CD4-positive, alpha-beta T cell treated with Interferon alpha-2 for 1 hour (primary cell): ENCODE data around the gene H2BK1.

Source experiments
- DNase-seq, 2 donors: peaks; one replicate each; pipeline ENCODE4 v3.0.0-alpha.2; 2020 to 2022

The H2BK1 gene

DNA sequence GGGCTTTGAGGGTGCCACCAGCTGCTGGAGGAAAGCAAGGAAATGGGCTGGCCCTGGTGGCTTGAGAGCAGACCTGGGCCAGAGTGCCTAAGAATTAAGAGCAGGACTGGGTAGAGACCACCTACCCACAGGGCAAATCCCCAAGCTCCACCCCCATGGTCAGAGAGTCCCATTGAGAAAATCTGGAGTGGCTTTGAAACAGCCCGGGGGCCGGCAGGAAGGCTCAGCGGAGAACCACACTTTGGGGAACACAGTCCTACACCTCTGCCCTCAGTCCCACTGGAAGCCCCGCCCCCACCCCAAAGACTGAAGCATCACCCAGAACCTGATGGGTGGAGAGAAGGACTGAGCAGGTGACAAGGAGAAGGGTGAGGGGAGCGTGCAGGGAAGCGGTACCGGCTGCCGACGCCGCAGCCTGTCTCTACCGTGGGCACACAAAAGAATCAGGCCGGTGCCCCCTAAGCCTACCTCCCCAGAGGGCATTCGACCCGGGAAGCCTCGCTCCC, 34.6 kb upstream of the H2BK1 start:
- no peak for DNase-seq

DNA sequence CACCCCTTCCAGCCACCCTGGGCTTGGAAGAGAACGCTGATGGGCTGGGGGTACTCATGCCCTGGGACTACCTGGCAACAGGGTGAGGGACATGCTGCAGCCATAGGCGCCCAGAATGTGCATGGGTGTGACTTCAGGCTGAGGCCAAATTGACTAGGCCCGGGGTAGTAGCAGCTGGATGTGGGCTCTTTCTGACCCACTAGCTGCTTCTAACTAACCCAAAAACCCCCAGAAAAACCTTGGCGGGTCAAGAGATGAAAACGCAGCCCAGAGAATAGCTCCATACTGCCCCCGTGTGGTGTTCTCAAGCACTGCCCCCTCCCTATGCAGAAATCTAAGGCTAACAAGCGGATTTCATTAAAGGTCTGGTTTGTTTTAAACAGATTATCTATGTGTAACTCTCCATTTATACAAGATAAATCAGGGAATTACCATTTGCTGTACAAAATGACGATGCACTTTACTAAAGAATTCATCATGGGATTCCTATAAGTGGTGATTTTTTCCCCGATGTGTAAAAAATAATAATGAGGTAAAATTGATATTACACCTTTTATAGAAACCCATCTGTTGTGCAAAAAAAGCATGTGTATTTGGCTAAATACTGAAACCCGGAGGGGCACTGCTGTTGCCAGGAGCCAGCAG, 34.0 kb upstream of the H2BK1 start:
- DNase-seq: peak; percentile 59 to 77

- DNase-seq: peak; percentile 39 to 80
Measured at GRCh38 chr7:151243408-151244195, 33.3 kb upstream of the H2BK1 start.

- no peak for DNase-seq
Measured at GRCh38 chr7:151243045-151243349, 32.7 kb upstream of the H2BK1 start.

DNA sequence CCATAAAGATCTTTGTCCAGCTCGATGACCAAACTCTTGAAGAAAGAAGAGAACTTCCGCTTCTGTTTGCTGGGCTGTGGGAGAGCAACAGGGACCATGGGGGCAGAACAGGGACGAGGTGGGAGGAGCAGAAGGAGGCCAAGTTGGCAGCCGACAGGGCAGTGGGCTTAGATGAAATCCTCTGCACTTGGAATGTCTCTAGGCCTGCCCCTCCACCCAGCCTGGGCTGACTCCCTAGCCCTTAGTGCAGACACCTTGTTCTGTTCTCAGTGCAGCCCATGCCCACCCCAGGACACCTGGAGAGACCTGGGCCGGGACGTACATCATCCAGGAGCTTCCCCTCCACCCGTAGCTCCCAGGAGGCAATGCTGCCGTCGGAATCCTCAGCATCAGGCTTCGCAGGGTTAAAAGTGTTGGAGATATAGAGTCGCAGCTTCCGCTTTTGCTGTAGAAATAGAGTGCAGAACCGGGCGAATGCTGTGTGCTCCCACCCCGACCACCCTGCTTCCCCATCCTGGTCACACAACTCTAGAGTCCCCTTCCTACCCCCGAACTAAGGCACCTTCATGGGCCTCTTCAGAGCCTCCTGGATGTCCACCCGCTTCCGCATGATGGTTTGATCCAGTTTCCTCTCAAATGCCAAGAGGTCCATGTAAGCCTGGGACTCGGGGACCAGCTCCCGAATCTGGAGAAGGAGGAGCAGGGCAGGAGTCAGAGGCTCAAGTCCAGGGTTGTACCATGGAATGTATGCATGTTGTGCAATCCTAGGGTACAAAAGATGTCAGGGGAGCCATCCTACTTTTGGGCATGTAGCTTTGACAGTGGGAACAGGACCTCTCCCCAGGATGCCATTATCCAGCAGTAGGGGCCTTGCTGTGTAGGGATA, 32.1 kb upstream of the H2BK1 start:
- no peak for DNase-seq

- DNase-seq: no peak
Measured at GRCh38 chr7:151241755-151242096, 31.4 kb upstream of the H2BK1 start.

DNA sequence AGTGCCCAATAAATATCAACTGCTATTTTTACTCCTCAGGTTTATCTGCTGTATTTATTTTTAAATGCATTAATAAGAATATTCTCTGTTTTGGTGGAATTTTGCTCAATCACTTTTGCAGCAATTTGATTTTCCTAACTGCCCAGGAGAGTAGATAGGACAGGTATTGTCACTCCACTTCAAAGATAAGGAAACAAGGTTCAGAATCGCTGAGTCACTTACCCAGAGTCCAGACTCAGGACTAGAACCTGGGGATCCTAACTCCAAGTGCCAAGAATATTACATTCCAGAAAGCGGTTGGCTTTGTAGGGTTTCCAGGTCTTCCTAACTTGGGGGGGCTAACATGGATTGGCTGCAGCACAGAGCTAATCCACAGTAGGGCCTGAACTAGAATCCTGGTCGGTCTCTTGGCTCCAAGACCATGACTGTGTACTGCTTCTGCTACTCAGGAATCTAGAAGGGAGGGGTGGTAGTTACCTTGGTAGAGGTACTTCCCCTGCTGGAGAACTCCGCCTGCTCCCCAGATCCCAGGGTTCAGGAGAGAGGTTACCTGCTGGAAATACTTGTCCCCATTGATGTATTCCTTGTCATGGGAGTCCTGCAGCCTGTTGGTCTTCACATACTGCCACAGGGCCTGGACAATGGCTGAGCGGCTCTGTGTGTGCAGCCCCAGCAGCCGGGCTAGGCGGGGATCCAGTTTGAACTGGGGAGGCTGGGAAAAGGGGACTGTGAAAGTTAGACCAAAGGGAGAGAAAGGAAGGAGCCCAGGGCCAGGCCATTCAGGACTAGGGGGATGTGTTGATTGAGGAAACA, 30.9 kb upstream of the H2BK1 start:
- DNase-seq: no peak

GRCh38 chr7:151240536-151240935, 30.2 kb upstream of the H2BK1 start:
- no peak for DNase-seq

DNA sequence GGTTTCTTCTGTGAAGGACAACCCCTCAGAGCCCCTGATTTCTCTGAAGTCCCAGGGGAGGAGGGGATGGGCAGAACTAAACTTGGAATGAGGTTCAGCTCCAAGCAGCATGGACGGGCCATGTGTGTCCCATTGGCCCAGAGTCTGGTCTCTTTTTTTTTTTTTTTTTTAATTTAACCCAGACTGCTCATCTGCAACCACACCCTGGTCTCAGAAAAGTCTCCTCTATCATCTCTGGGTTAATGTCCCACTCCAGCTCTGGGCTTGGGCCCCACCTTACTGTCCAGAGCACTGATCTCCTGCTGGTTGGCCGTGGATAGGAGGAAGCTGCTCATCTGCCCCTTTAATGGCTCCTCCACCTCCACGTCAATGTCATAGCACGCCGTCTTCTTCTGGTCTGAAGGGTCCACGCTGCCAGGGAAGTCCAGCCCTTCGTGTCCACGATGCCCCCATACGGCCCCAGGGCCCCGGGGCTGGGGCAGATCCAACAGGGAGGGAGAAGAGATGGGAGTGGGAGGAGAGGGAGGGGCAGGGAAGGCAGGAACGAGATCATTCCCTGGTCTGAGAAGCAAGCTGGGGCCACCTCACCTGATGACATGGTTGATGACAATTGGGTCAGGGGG, 29.7 kb upstream of the H2BK1 start:
- DNase-seq: no peak

GRCh38 chr7:151238924-151239836, 28.9 kb upstream of the H2BK1 start:
- DNase-seq: no peak

DNA sequence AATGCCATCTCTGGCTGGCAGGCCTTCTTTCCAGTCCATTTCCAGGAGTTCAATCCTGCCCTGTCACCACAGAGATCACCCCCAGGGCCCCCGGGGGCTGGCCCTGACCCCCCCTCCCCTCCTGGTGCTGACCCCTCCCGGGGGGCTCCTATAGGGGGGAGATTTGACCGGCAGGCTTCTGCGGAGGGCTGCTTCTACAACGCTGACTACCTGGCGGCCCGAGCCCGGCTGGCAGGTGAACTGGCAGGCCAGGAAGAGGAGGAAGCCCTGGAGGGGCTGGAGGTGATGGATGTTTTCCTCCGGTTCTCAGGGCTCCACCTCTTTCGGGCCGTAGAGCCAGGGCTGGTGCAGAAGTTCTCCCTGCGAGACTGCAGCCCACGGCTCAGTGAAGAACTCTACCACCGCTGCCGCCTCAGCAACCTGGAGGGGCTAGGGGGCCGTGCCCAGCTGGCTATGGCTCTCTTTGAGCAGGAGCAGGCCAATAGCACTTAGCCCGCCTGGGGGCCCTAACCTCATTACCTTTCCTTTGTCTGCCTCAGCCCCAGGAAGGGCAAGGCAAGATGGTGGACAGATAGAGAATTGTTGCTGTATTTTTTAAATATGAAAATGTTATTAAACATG, 28.0 kb upstream of the H2BK1 start:
- no peak for DNase-seq

DNA sequence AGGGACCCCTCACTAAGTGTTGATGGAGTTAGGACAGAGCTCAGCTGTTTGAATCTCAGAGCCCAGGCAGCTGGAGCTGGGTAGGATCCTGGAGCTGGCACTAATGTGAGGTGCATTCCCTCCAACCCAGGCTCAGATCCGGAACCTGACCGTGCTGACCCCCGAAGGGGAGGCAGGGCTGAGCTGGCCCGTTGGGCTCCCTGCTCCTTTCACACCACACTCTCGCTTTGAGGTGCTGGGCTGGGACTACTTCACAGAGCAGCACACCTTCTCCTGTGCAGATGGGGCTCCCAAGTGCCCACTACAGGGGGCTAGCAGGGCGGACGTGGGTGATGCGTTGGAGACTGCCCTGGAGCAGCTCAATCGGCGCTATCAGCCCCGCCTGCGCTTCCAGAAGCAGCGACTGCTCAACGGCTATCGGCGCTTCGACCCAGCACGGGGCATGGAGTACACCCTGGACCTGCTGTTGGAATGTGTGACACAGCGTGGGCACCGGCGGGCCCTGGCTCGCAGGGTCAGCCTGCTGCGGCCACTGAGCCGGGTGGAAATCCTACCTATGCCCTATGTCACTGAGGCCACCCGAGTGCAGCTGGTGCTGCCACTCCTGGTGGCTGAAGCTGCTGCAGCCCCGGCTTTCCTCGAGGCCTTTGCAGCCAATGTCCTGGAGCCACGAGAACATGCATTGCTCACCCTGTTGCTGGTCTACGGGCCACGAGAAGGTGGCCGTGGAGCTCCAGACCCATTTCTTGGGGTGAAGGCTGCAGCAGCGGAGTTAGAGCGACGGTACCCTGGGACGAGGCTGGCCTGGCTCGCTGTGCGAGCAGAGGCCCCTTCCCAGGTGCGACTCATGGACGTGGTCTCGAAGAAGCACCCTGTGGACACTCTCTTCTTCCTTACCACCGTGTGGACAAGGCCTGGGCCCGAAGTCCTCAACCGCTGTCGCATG, 27.2 kb upstream of the H2BK1 start:
- DNase-seq: no peak

GRCh38 chr7:151236406-151236805, 26.1 kb upstream of the H2BK1 start:
- no peak for DNase-seq

DNA sequence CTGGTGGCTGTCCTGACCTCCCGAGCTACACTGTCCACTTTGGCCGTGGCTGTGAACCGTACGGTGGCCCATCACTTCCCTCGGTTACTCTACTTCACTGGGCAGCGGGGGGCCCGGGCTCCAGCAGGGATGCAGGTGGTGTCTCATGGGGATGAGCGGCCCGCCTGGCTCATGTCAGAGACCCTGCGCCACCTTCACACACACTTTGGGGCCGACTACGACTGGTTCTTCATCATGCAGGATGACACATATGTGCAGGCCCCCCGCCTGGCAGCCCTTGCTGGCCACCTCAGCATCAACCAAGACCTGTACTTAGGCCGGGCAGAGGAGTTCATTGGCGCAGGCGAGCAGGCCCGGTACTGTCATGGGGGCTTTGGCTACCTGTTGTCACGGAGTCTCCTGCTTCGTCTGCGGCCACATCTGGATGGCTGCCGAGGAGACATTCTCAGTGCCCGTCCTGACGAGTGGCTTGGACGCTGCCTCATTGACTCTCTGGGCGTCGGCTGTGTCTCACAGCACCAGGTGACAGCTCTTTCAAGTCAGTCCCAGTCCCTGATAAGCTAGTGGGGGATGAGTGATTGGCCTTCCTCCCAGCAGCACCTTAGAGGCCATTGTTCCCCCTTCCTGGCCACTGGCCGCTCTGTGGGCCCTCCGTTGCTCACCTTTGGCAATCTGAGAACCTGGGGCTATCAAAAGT, 25.0 kb upstream of the H2BK1 start:
- DNase-seq: no peak

GRCh38 chr7:151233804-151234203, 23.5 kb upstream of the H2BK1 start:
- DNase-seq: no peak

DNA sequence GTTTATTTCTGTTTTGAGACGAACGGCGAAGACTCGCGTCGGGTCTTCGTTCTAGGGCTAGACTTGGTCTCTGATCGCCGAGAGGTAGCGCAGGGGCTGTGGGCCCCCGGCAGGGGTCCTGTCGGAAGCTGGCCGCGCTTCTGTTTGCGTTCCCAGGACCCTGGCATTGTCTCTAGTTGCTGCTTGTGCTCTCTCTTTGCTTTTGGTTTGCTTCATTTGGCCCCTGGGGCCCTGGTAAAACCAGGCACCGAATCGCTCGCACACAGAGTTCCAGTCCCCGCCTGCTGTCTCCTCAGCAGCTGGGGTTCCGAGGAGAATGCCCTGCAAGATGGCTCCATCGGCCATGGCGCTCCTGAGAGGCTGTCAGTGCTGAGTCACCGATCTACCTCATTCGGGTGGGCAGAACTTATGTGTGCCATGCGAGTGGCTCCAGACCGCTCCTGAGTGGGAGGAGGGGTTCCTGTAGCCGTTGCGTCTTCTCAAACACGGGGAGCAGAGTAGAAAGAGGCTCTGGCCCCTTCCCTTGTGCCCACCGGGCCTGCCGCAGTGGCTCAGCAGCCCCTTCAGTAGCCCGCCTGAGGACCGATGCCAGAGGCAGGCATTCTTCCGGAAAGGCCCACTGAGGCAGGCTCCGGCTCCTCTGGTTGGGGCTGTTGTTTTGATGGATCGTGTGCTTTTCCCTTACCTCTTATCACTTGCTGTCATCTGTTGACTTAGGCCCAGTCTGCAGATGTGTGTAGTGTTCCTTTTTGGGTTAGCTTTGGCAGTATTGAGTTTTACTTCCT, 22.8 kb upstream of the H2BK1 start:
- peak; percentile 48 to 69 for DNase-seq

DNA sequence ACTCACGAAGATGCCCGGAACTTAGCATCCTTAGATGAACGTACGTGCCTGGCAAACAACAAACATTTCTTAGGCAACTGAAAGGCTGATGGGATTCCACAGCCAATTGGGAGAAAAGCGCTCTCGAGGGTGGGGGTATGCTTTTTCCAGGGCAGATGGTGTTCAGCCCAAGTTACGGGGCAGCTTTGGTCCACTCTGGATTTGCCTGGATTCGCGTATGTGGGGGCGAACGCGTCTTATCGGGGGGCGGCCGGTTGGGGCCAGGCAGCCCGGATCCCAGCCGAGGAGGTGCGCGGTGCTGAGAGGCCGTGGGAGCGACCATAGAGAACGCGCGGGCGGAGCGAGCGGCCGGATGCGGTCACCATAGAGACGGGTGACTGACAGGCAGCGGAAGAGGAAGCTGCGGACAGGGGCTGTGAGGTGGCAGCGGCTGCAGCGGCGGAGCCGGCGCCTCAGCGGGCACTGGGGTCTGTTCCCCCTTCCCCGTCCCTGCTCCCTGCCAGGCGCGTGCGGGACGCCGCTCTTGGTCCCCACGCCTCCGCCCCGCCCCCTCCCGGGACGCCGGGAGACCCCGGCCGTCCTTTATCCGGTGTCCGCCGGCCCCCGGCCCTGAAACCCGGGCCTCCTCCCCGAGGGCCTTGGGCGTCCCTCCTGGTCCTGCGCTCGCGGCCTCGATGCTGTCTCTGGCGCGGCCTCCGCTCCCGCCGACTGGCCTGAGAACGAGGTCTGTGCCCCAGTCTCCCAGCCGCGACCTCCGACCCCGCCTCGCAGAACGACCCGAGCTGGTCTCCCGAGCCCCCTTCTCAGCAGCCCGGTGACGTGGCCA, 22.0 kb upstream of the H2BK1 start, which contains the start of gene CHPF2:
TSS of gene CHPF2 (plus strand) at position 393 of the 826 bp plus-strand sequence. CDS start 1,529 bp downstream, outside the sequence.
- DNase-seq: peak; percentile 87 to 90
